SIG-M5 treated with dmso at 0.1 percent for 504 hours (cell line): ENCODE results near the gene LYG1.
"Not testable (repeated sequence)": the region's sequence is repeated elsewhere in the genome, so short reads cannot be mapped to it uniquely, and the experiment has no call there.

Experiments
- DNase-seq: peaks from one replicate; lab custom pipeline; 2025; ENCODE audit not compliant: unreplicated experiment; lab: John Stamatoyannopoulos, UW

LYG1 gene

GRCh38 chr2:99301097-99301496 lies at the start of gene LYG1:
TSS of gene LYG1 (minus strand) at chr2:99301197. CDS start at chr2:99295670, 5,527 bp downstream.
- not testable (repeated sequence) for DNase-seq

- DNase-seq = no peak
These were observed 49.2 kb upstream of the LYG1 start for GRCh38 chr2:99350194-99350593.

- peak; percentile 5 for DNase-seq
These were observed 47.2 kb upstream of the LYG1 start for GRCh38 chr2:99348173-99348572.

- no peak for DNase-seq
These were observed 45.2 kb upstream of the LYG1 start for GRCh38 chr2:99346218-99346617.

- DNase-seq = not testable (repeated sequence)
These were observed 44.4 kb upstream of the LYG1 start for GRCh38 chr2:99345446-99345845.

- DNase-seq = no peak
These were observed 41.5 kb upstream of the LYG1 start for GRCh38 chr2:99342536-99342935.

- DNase-seq = no peak
These were observed 39.8 kb upstream of the LYG1 start for GRCh38 chr2:99340669-99341236.

GRCh38 chr2:99338029-99338585 lies 37.1 kb upstream of the LYG1 start:
- DNase-seq = peak; percentile 60

GRCh38 chr2:99337113-99338028 lies 36.4 kb upstream of the LYG1 start, which contains the start of gene EIF5B:
TSS of gene EIF5B (plus strand) at chr2:99337389. CDS start at chr2:99337555, 166 bp downstream.
- peak; percentile 91 for DNase-seq

- no peak for DNase-seq
These were observed 35.8 kb upstream of the LYG1 start for GRCh38 chr2:99336804-99337112.

- peak; percentile 99 for DNase-seq
These were observed 35.2 kb upstream of the LYG1 start, which contains the start of gene TXNDC9 for GRCh38 chr2:99335911-99336803. TSS of gene TXNDC9 (minus strand) at chr2:99336333. CDS start at chr2:99333210, 3,123 bp downstream.

GRCh38 chr2:99325384-99325783 lies 24.4 kb upstream of the LYG1 start:
- no peak for DNase-seq

GRCh38 chr2:99317873-99318200 lies 16.8 kb upstream of the LYG1 start:
- not testable (repeated sequence) for DNase-seq

GRCh38 chr2:99317161-99317872 lies 16.3 kb upstream of the LYG1 start:
- DNase-seq = no peak

GRCh38 chr2:99299580-99299979 lies 1.4 kb downstream of the LYG1 start:
- no peak for DNase-seq

- DNase-seq = peak; percentile 54
These were observed 3.0 kb downstream of the LYG1 start for GRCh38 chr2:99297994-99298393.

- no peak for DNase-seq
These were observed 15.5 kb downstream of the LYG1 start for GRCh38 chr2:99285526-99285925.

GRCh38 chr2:99279969-99280695 lies 20.9 kb downstream of the LYG1 start:
- DNase-seq = no peak

- DNase-seq = no peak
These were observed 22.2 kb downstream of the LYG1 start for GRCh38 chr2:99278793-99279291.
